Left ventricle myocardium inferior (tissue), 1 donor: Measurements from ENCODE around the gene GIMAP1. TPM values are rescaled to one million over a fixed set of nuclear protein-coding genes. Genes with fewer than 3 reads are reported as not detected.

Experiments
- DNase-seq: peaks from one replicate; pipeline ENCODE4 v3.0.0-alpha.2; 2020
- H3K27ac ChIP-seq: fragments of 200-600 bp; replicated peaks from 2 replicates; pipeline ENCODE4 v1.8.0; 2021
- H3K27me3 ChIP-seq: fragments of 200-600 bp; 2 replicates; pipeline ENCODE4 v1.8.0; 2021; ENCODE audit warnings: low read depth
- H3K36me3 ChIP-seq: fragments of 200-600 bp; 2 replicates; pipeline ENCODE4 v1.8.0; 2021
- H3K4me1 ChIP-seq: fragments of 200-600 bp; 2 replicates; pipeline ENCODE4 v1.8.0; 2021
- H3K4me3 ChIP-seq: fragments of 200-600 bp; 2 replicates; pipeline ENCODE4 v1.8.0; 2021; ENCODE audit warnings: mild to moderate bottlenecking, moderate library complexity
- H3K9me3 ChIP-seq: fragments of 200-600 bp; replicated peaks from 2 replicates; pipeline ENCODE4 v1.8.0; 2021
- intact Hi-C: fragments of 100-400 bp; cut with micrococcal nuclease; formaldehyde crosslinking; loops from one replicate; pipeline ENCODE4 v1.11.0; 2022
- total RNA-seq: library from RNA; stranded (reverse); fragmentation: NEBNext Ultra II Directional; extraction: Animal tissue kit (Norgen Biotek cat#: 25700); gene quantifications from one replicate; pipeline ENCODE4 v1.2.1, GENCODE V29; 2021
- TF ChIP-seq, protein P1 (sequence below): fragments of 200-600 bp; IDR thresholded peaks from 2 replicates; pipeline ENCODE4 v1.8.0; 2021; ENCODE audit warnings: antibody characterized with exemption, mild to moderate bottlenecking, borderline replicate concordance
- donor health status: DM: no; HTN: yes; CAD: no; lungs with severe emphysema.

The GIMAP1 gene
- total RNA-seq, 1 donor from 2014 or later: 5.9 TPM

DNA sequence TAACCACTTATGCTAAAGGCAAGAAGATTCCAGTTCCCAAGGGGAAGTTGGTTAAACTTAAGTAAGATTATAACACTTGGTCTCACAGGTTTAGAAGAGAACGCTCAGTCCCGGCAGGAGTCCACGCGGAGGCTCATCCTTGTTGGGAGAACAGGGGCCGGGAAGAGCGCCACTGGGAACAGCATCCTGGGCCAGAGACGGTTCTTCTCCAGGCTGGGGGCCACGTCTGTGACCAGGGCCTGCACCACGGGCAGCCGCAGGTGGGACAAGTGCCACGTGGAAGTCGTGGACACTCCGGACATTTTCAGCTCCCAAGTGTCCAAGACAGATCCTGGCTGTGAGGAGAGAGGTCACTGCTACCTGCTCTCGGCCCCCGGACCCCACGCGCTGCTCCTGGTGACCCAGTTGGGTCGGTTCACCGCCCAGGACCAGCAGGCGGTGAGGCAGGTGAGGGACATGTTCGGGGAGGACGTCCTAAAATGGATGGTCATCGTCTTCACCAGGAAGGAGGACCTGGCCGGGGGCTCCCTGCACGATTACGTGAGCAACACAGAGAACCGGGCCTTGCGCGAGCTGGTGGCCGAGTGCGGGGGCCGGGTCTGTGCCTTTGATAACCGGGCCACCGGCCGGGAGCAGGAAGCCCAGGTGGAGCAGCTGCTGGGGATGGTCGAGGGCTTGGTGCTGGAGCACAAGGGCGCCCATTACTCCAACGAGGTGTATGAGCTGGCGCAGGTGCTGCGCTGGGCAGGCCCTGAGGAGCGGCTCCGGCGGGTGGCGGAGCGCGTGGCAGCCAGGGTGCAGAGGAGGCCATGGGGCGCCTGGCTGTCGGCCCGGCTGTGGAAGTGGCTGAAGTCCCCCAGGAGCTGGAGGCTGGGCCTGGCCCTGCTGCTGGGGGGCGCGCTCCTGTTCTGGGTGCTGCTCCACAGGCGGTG lies 3.8 kb downstream of the GIMAP1 start:
- peaks cover 40% of the 10 kb centered on the region for H3K4me1 ChIP-seq
- H3K9me3 ChIP-seq: no peaks in the 10 kb centered on the region
- H3K27ac ChIP-seq: peak overlapping the region; percentile 91
- H3K27me3 ChIP-seq: no peaks in the 10 kb centered on the region
- intact Hi-C loops: loop anchor here (10.0 kb wide), 1 partner anchor 85 kb away; the partner anchor contains the start of gene GIMAP6
- peak overlapping the region; percentile 69 for H3K4me3 ChIP-seq
- TF ChIP-seq, protein P1, sequence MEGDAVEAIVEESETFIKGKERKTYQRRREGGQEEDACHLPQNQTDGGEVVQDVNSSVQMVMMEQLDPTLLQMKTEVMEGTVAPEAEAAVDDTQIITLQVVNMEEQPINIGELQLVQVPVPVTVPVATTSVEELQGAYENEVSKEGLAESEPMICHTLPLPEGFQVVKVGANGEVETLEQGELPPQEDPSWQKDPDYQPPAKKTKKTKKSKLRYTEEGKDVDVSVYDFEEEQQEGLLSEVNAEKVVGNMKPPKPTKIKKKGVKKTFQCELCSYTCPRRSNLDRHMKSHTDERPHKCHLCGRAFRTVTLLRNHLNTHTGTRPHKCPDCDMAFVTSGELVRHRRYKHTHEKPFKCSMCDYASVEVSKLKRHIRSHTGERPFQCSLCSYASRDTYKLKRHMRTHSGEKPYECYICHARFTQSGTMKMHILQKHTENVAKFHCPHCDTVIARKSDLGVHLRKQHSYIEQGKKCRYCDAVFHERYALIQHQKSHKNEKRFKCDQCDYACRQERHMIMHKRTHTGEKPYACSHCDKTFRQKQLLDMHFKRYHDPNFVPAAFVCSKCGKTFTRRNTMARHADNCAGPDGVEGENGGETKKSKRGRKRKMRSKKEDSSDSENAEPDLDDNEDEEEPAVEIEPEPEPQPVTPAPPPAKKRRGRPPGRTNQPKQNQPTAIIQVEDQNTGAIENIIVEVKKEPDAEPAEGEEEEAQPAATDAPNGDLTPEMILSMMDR: no peak
- peaks cover 33% of the 10 kb centered on the region for H3K36me3 ChIP-seq
- no peak for DNase-seq

DNA sequence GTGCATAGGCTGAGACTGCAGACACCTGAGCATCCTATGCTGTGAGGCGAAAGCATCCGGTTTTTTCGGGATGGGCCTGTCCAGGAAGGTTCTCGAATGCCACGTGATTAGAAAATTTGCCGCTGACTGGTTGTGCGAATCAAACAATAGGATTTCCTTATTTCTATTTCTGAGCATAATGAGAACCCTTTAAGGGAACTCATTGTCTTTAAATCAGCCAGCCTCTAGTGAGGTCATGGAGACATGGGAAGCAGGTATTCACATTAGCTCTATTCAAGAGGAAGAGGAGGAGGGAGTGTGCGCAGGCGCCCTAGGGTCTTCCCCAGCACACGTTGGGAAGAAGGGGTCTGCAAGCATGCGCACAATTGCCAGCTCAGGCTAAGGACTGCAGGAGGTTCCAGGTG lies 5.6 kb downstream of the GIMAP1 start:
- Histone ChIP-seq H3K9me3 (peaks cover 11% of the 10 kb centered on the region), H3K4me3 (peak overlapping the region; percentile 49), H3K27me3 (no peaks in the 10 kb centered on the region), H3K27ac (peak overlapping the region; percentile 91), H3K4me1 (peaks cover 40% of the 10 kb centered on the region), H3K36me3 (peaks cover 33% of the 10 kb centered on the region)
- TF ChIP-seq, protein P1: no peak
- intact Hi-C loops: no loop called here
- DNase-seq: no peak

DNA sequence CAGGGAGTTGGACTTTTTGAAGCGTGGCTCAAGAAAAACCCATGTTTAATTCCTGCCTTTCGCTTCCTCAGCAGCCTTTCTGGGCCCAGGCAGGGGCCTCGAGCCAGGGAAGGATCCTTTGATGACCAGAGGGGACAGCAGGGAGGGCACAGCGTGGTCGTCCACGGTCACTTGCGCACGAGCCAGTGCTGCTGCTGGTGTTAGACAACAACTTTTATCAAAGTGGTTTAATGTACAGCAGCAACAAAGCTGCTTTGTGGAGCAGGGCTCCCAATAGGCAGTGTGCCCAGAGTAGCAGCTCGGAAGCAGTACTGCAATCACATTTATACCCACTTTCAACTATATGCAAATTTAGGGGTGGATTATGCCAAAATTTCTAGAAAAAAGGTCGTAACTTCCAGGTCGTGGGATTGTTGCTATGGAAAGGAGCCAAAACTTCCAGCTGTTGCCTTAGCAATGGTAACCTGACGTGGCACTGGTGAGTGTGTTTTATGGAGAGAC lies 6.1 kb downstream of the GIMAP1 start:
- peaks cover 40% of the 10 kb centered on the region for H3K4me1 ChIP-seq
- peak overlapping the region; percentile 91 for H3K27ac ChIP-seq
- peaks cover 33% of the 10 kb centered on the region for H3K36me3 ChIP-seq
- no peaks in the 10 kb centered on the region for H3K27me3 ChIP-seq
- TF ChIP-seq, protein P1: no peak
- no peak for DNase-seq
- intact Hi-C loops: no loop called here
- H3K4me3 ChIP-seq: peak overlapping the region; percentile 49
- peaks cover 14% of the 10 kb centered on the region for H3K9me3 ChIP-seq

DNA sequence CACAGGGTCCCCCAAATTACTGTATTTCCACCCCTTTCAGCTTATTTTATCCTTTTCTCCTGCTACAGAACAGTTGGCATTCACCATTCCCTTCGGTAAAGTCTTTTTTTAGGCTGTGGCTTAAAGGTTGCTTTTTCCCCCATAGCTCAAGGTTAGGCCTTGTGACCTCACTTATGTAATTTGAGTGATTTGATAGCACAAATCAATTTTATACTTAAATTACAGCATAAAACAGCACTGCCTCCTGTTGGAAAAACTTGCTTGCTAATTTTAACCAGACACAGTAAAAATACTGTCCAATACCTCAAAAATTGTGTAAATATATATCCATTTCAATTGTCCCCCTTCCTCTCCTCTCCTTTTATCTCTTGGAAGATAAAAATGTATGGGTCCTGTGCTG lies 7.1 kb downstream of the GIMAP1 start:
- no peak for DNase-seq
- H3K9me3 ChIP-seq: peaks cover 24% of the 10 kb centered on the region
- H3K4me3 ChIP-seq: peak overlapping the region; percentile 49
- TF ChIP-seq, protein P1: no peak
- H3K27me3 ChIP-seq: no peaks in the 10 kb centered on the region
- intact Hi-C loops: no loop called here
- H3K4me1 ChIP-seq: peaks cover 40% of the 10 kb centered on the region
- no peak overlapping the region for H3K27ac ChIP-seq
- peaks cover 33% of the 10 kb centered on the region for H3K36me3 ChIP-seq

DNA sequence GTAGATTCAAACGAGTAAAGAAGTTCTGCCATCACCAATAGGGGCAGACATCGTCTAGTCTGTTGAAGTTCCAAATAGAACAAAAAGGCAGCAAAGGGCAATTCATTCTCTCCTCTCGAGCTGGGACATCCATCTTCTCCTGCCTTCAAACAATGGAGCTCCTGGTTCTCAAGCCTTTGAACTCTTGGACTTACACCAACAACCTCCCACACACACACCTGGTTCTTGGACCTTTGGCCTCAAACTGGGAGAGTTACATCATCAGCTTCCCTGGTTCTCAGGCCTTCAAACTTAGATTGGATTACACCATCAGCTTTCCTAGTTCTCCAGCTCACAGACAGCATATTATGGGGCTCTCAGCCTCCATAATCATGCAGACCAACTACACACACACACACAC lies 11.0 kb downstream of the GIMAP1 start:
- H3K36me3 ChIP-seq: peaks cover 3% of the 10 kb centered on the region
- intact Hi-C loops: no loop called here
- DNase-seq: no peak

More for the DNA sequence above, 11.0 kb downstream of the GIMAP1 start:
- H3K27ac ChIP-seq: no peak overlapping the region
- H3K9me3 ChIP-seq: peaks cover 34% of the 10 kb centered on the region
- H3K4me3 ChIP-seq: no peak overlapping the region
- TF ChIP-seq, protein P1: no peak
- peaks cover 14% of the 10 kb centered on the region for H3K4me1 ChIP-seq
- H3K27me3 ChIP-seq: no peaks in the 10 kb centered on the region
